ENCODE data around the gene CGNL1.

DNA sequence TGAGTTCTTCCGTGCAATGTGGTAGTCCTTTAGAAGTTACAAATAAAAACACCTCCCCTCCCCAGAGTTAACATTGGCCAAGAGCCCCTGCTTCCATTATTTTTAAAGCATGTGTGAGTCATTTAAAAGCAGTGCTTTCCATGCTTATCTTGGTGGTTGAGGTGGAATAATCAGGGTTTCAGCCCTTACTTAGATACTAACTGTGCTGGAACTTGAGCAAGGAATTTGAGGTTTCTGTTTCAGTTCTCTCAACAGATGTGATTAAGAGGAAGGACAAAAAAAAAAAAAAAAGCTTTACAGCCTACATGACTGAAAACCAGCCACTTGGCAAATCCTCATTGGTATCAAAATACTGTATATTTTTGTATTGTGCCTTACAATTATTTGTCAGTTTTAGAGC, 64.5 kb downstream of the CGNL1 start:
- TF ChIP-seq CTCF (IDR thresholded peaks at IDR 0.05; ENCODE audit: poor library complexity) (no peak), EZH2 (IDR thresholded peaks at IDR 0.05; ENCODE audit: borderline replicate concordance) (no peak), EZH2phosphoT487 (IDR thresholded peaks at IDR 0.05; ENCODE audit: low read depth, severe bottlenecking, unreplicated experiment) (no peak)

Measured in hepatocyte (in vitro differentiated cells).